Fibroblast of pulmonary artery (primary cell): Measurements from ENCODE around the gene PRELID3B.
A peak's percentile ranks its signal among the peaks of the same experiment; 100 is the strongest.

Experiments used
- DNase-seq: peaks from one replicate; pipeline ENCODE4 v3.0.0-alpha.2; 2010; ENCODE audit warnings: low read depth
- H3K4me3 ChIP-seq: replicated peaks from 2 replicates; pipeline ENCODE4 v1.5.1; 2011; ENCODE audit warnings: low read depth, mild to moderate bottlenecking, control low read depth, low read length, moderate library complexity
- CTCF ChIP-seq: IDR thresholded peaks from 2 replicates; pipeline ENCODE4 v1.5.1; 2011; ENCODE audit warnings: mild to moderate bottlenecking, control low read depth, low read length, inconsistent platforms; ENCODE audit errors: missing control alignments

The PRELID3B gene

GRCh38 chr20:58985656-58986055 is 56.9 kb downstream of the PRELID3B start:
- no peak overlapping the region for H3K4me3 ChIP-seq
- TF ChIP-seq CTCF = no peak
- DNase-seq = peak; percentile 33

DNA sequence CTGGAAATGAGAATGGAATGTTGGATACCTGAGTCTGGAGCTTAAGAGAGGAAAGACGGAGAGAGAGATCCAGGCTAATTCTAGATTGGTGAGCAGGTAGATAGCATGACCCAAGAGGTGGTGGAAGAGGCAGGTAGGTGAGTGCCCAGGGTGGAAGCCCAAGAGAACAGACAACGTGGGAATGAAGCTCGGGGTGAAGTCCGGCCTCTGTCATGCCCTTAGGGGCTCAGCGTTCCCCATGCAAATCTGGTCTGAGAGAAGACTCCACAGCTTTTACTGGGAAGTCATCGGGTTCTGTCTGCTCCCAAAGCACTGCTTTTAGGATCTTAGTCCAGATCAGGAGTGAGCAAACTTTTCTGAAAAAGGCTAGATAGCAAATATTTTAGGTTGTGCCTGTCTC is 57.9 kb downstream of the PRELID3B start:
- H3K4me3 ChIP-seq = no peak overlapping the region
- no peak for TF ChIP-seq CTCF
- DNase-seq = no peak
